ENCODE results near the gene ZNF487. TPM values are rescaled to one million over a fixed set of nuclear protein-coding genes. Genes with fewer than 3 reads are reported as not detected.
A peak's percentile ranks its signal among the peaks of the same experiment; 100 is the strongest.

ZNF487 gene
- total and polyA plus RNA-seq, 2 of the 13 experiments (the other 11 are each of a cell fraction or from before 2014, with no cell fraction given): 7.4 to 8.8 TPM

DNA sequence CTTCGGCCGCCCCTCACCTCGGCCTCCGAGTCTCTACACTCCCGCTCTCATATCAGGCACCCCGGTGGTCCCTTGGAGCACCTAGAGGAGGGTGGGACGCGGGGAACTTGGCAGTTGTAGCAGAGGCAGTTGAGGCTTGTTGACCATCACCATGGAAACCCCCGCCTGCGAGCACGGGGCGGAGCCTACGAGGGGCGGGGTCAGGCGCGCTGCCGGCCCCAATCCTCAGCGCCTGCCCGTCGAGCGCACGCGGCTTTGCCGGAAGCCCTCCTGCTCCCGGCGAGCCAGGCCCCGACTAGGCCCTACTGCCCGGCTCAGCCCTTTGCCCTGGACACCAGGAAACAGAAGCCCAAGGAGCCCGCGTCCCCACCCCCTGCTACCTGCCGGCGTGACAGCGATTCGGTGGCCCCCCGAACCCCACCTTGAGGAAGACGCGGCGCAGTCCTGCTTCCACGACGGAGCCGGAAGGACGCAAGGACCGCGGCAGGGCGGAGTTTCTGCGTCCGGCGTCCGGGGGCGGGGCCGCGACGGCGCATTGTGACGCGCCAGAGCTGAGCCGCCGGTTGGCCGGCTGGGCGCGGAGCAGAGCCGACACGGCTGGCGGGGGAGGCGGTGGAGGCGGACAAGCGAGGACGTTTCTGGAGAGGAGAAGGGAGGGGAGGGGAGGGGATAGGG is 28.1 kb upstream of the ZNF487 start, which contains the start of gene HNRNPF (continued):
- TF ChIP-seq SP5 (CRISPR knock-in tag; IDR thresholded peaks at IDR 0.05; ENCODE audit: borderline replicate concordance, low read depth) (peak; percentile 47; the same call in 1 of the 2 replicates), ETV5 (CRISPR knock-in tag; IDR thresholded peaks at IDR 0.05; ENCODE audit: borderline replicate concordance) (peak; percentile 83), ETV6 (CRISPR knock-in tag; conservative IDR thresholded peaks at IDR 0.05) (peak; percentile 72; the same call in 1 of the 2 replicates), DRAP1 (CRISPR knock-in tag; IDR thresholded peaks at IDR 0.05) (peak; percentile 29; the same call in 1 of the 2 replicates), ZNF605 (CRISPR knock-in tag; IDR thresholded peaks at IDR 0.05) (peak; percentile 73; the same call in 1 of the 2 replicates), RXRB (CRISPR knock-in tag; IDR thresholded peaks at IDR 0.05; ENCODE audit: borderline replicate concordance) (peak; percentile 68; the same call in 1 of the 2 replicates), ZHX1 (CRISPR knock-in tag; IDR thresholded peaks at IDR 0.05; ENCODE audit: low read depth) (no peak; the same call in 1 of the 2 replicates), ZNF780A (CRISPR knock-in tag; IDR thresholded peaks at IDR 0.05) (no peak), HDAC2 (CRISPR knock-in tag; IDR thresholded peaks at IDR 0.05) (peak; percentile 61; the same call in 1 of the 2 replicates), GATAD1 (CRISPR knock-in tag; IDR thresholded peaks at IDR 0.05) (peak; percentile 82; the same call in 1 of the 2 replicates), GATAD2A (CRISPR knock-in tag; IDR thresholded peaks at IDR 0.05) (no peak), AGO2 (optimal IDR thresholded peaks at IDR 0.05; ENCODE audit: low read depth, low read length) (peak; percentile 75), ZNF644 (CRISPR knock-in tag; IDR thresholded peaks at IDR 0.05; ENCODE audit: low read depth) (no peak), NFYB (CRISPR knock-in tag; IDR thresholded peaks at IDR 0.05) (peak; percentile 63), XRCC5 (optimal IDR thresholded peaks at IDR 0.05; ENCODE audit: low read length) (no peak), ZBTB3 (CRISPR knock-in tag; IDR thresholded peaks at IDR 0.05; ENCODE audit: borderline replicate concordance, low read depth) (peak; percentile 21; the same call in 1 of the 2 replicates), ATRX (CRISPR knock-in tag; IDR thresholded peaks at IDR 0.05; ENCODE audit: borderline replicate concordance) (no peak), ZFY (CRISPR knock-in tag; IDR thresholded peaks at IDR 0.05) (peak; percentile 97), CSRNP1 (CRISPR knock-in tag; IDR thresholded peaks at IDR 0.05) (0 out of 2 replicates have a peak, but pooled peaks have one; percentile 13), SATB2 (CRISPR knock-in tag; IDR thresholded peaks at IDR 0.05) (peak; percentile 94)
- TF ChIP-seq, protein P1, sequence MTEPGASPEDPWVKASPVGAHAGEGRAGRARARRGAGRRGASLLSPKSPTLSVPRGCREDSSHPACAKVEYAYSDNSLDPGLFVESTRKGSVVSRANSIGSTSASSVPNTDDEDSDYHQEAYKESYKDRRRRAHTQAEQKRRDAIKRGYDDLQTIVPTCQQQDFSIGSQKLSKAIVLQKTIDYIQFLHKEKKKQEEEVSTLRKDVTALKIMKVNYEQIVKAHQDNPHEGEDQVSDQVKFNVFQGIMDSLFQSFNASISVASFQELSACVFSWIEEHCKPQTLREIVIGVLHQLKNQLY (CRISPR knock-in tag; IDR thresholded peaks at IDR 0.05): no peak
- TF ChIP-seq, protein P2, sequence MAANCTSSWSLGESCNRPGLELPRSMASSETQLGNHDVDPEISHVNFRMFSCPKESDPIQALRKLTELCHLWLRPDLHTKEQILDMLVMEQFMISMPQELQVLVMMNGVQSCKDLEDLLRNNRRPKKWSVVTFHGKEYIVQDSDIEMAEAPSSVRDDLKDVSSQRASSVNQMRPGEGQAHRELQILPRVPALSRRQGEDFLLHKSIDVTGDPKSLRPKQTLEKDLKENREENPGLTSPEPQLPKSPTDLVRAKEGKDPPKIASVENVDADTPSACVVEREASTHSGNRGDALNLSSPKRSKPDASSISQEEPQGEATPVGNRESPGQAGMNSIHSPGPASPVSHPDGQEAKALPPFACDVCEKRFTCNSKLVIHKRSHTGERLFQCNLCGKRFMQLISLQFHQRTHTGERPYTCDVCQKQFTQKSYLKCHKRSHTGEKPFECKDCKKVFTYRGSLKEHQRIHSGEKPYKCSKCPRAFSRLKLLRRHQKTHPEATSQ (CRISPR knock-in tag; IDR thresholded peaks at IDR 0.05; ENCODE audit: borderline replicate concordance): no peak
- TF ChIP-seq, protein P3, sequence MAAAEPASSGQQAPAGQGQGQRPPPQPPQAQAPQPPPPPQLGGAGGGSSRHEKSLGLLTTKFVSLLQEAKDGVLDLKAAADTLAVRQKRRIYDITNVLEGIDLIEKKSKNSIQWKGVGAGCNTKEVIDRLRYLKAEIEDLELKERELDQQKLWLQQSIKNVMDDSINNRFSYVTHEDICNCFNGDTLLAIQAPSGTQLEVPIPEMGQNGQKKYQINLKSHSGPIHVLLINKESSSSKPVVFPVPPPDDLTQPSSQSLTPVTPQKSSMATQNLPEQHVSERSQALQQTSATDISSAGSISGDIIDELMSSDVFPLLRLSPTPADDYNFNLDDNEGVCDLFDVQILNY (CRISPR knock-in tag; conservative IDR thresholded peaks at IDR 0.05): peak; percentile 50; the same call in 1 of the 2 replicates

All from HepG2 (cell line).